RWPE2 (cell line): ENCODE data around the gene MIB2.

Experiments
- ATAC-seq: fragments of 200-7000 bp; cut with Tn5 transposase; 3 replicates; pipeline ENCODE4 v1.9.1; 2021; ENCODE audit warnings: low read depth
- DNase-seq: peaks from one replicate; pipeline ENCODE4 v3.0.0-alpha.2; 2020; ENCODE audit warnings: low spot score
- H3K27ac ChIP-seq: fragments of 450-650 bp; 2 replicates; pipeline ENCODE4 v1.5.1; 2017; ENCODE audit warnings: mild to moderate bottlenecking; ENCODE audit not compliant: poor library complexity, severe bottlenecking
- H3K27me3 ChIP-seq: fragments of 250-450 bp; sonication (Bioruptor Pico); 2 replicates; pipeline ENCODE4 v1.5.1; 2021; ENCODE audit warnings: mild to moderate bottlenecking, moderate library complexity; ENCODE audit not compliant: insufficient read depth, poor library complexity, severe bottlenecking
- H3K36me3 ChIP-seq: fragments of 250-450 bp; sonication (Bioruptor Pico); 2 replicates; pipeline ENCODE4 v1.5.1; 2020; ENCODE audit warnings: low read depth, mild to moderate bottlenecking, moderate library complexity
- H3K4me1 ChIP-seq: fragments of 250-450 bp; sonication (Bioruptor Pico); 2 replicates; pipeline ENCODE4 v1.5.1; 2021; ENCODE audit warnings: mild to moderate bottlenecking, moderate library complexity; ENCODE audit not compliant: insufficient read depth, poor library complexity, severe bottlenecking
- H3K4me3 ChIP-seq: fragments of 250-450 bp; sonication (Bioruptor Pico); 2 replicates; pipeline ENCODE4 v1.5.1; 2021; ENCODE audit warnings: mild to moderate bottlenecking, moderate library complexity; ENCODE audit not compliant: severe bottlenecking
- H3K9me3 ChIP-seq: fragments of 250-450 bp; sonication (Bioruptor Pico); 2 replicates; pipeline ENCODE4 v1.5.1; 2021; ENCODE audit warnings: mild to moderate bottlenecking, moderate library complexity; ENCODE audit not compliant: severe bottlenecking
- CTCF ChIP-seq: fragments of 450-650 bp; IDR thresholded peaks from one replicate; pipeline ENCODE4 v1.5.1; 2017; ENCODE audit warnings: mild to moderate bottlenecking, moderate library complexity; ENCODE audit not compliant: poor library complexity, severe bottlenecking

MIB2 gene

GRCh38 chr1:1625404-1625775 lies 10.1 kb downstream of the MIB2 start:
- no peaks in the 10 kb centered on the region for H3K9me3 ChIP-seq
- H3K4me1 ChIP-seq = no peaks in the 10 kb centered on the region
- no peak for ATAC-seq
- H3K4me3 ChIP-seq = no peak overlapping the region
- DNase-seq = peak; percentile 63
- no peaks in the 10 kb centered on the region for H3K36me3 ChIP-seq
- no peak overlapping the region for H3K27ac ChIP-seq
- TF ChIP-seq CTCF = no peak
- H3K27me3 ChIP-seq = peaks cover 1% of the 10 kb centered on the region

GRCh38 chr1:1625824-1626206 lies 10.5 kb downstream of the MIB2 start:
- no peak overlapping the region for H3K27ac ChIP-seq
- no peak for TF ChIP-seq CTCF
- no peaks in the 10 kb centered on the region for H3K9me3 ChIP-seq
- ATAC-seq (no peak), DNase-seq (no peak)
- peaks cover 5% of the 10 kb centered on the region for H3K27me3 ChIP-seq
- H3K4me1 ChIP-seq = no peaks in the 10 kb centered on the region
- no peaks in the 10 kb centered on the region for H3K36me3 ChIP-seq
- no peak overlapping the region for H3K4me3 ChIP-seq

GRCh38 chr1:1626207-1627141 lies 11.2 kb downstream of the MIB2 start:
- ATAC-seq (no peak), DNase-seq (peak; percentile 58)
- Histone ChIP-seq H3K4me3 (no peak overlapping the region), H3K27ac (peak overlapping the region; percentile 28), H3K27me3 (peaks cover 9% of the 10 kb centered on the region), H3K9me3 (no peaks in the 10 kb centered on the region), H3K36me3 (no peaks in the 10 kb centered on the region), H3K4me1 (no peaks in the 10 kb centered on the region)
- TF ChIP-seq CTCF = no peak

- Histone ChIP-seq H3K4me3 (no peak overlapping the region), H3K27me3 (peaks cover 17% of the 10 kb centered on the region), H3K4me1 (no peaks in the 10 kb centered on the region), H3K36me3 (no peaks in the 10 kb centered on the region), H3K9me3 (no peaks in the 10 kb centered on the region), H3K27ac (peak overlapping the region; percentile 28)
- DNase-seq (peak; percentile 78), ATAC-seq (peak; percentile 78)
- TF ChIP-seq CTCF = no peak
These were observed 12.0 kb downstream of the MIB2 start for GRCh38 chr1:1627261-1627828.
